NAMALWA (cell line): ENCODE results near the gene CERS1.
A peak's percentile ranks its signal among the peaks of the same experiment; 100 is the strongest.

Experiments
- DNase-seq: peaks from one replicate; pipeline ENCODE4 v3.0.0-alpha.2; 2015; ENCODE audit warnings: low spot score

The CERS1 gene

GRCh38 chr19:18839465-18840287 is 56.3 kb downstream of the CERS1 start:
- DNase-seq = no peak

- DNase-seq = no peak
Observed at GRCh38 chr19:18834644-18834984, 61.3 kb downstream of the CERS1 start.

DNA sequence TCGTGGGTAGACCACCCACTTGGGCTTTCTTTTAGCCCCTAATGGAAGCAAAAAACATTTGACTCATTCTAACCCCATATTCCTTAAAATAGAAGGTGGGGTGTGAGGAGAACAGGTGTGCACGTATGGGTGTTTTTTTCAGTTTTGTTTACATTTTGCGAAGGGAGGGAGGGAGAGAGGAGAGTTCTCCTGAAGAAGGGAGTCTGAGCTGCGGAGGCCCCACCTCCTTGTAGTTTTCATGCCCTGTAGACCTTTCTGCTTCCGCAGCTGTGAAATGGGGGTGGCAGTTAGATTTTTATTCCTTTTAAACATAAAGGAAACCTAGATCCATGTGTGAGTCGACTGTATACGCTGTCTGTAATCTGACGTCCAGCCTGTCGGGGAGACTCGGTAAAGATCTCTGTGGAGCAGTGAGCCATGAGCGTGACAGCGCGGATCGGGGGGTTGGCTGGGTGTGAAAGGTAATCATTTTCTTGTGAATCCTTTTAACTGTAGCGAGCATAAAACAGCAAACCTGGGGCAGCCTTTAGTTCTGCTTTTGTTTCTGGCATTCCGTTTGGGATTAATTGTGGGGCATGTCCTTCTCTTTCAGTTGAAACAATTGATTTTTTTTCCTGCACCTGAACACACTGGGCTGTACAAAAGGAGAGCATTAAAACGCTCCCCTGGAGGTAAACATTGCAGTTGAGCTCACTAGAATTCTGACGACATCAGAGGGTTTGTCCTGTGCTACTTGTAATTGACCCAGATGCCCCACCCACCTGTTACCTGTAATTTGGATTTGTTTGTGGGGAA is 61.9 kb downstream of the CERS1 start:
- DNase-seq = no peak

DNA sequence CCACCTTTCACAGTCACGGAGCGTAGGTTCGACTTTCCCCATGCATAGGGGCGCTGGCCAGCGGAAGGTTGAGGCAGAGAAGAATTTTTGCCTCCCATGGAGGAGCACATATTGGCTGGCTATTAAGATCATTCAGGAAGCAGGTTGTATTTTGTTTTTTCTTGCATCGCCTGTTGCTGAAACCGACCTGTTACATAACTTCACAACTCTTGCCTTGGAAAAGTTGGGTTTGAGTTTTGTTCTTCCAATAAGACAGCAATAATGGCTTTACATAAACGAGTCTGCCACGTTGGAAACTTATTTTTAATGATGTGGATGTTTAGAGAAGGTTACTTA is 62.8 kb downstream of the CERS1 start:
- peak; percentile 29 for DNase-seq

DNA sequence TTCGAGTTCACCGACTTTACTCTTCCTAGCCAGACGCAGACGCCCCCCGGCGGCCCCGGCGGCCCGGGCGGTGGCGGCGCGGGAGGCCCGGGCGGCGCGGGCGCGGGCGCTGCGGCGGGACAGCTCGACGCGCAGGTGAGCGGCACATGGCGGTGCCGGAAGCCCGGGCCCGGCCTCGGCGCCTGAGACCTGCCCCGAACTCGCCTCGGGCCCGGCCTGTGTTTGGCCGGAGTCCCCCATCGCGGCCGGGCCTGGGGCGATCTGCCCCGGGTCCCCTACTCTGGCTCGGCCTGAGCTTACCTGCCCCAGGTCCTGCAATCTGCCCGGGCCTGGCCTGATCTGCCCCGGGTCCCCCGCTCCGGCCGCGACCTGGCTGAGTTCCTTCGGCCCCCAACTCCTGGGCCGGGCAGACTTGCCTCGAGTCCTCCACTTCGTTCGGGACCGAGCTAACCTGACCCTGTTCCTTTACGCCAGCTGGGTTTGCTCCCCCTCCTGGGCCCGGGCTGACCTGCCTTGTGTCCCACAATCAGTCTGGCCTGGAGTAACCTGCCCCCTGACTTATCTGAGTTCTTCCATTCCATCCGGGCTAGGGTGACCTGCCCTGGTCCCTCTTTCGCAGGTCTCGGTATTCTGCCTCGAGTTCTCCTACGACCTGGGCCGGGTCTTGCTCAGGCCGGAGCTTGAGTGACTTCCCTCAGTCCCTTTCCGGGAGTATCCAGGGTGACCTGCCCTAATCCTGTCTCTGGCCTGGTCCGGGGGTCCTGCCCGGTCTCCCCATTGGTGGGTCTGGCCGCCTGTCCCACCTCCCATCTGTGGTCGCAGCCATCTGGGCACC is 63.4 kb downstream of the CERS1 start:
- peak; percentile 59 for DNase-seq

DNA sequence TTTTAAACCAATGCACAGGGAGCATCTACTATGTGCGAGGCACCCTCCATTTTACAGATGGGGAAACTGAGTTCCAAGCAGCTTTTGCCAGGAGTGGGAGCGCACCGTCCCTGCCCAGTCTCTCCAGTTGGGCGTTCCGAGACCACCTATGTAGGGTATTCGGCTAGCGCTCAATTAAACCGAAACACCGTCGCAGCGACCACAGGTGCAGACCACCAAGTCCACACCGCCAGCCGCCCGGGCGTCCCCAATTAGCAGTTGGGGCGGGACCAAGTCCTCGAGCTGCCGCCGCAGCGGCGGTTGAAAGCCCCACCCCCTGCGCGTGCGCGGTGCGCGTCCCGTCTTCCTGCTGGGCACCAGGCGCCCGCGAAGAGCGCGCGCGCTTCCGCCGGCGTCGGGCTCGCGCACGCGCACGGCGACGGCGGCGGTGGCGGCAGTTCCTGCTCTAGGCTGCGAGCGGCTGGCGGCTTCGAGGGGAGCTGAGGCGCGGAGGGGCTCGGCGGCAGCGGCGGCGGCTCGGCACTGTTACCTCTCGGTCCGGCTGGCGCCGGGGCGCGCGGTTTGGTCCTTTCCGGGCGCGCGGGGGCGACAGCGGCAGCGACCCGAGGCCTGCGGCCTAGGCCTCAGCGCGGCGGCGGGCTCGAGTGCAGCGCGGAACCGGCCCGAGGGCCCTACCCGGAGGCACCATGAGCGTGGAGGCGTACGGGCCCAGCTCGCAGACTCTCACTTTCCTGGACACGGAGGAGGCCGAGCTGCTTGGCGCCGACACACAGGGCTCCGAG is 64.2 kb downstream of the CERS1 start, which contains the start of gene UPF1:
TSS of gene UPF1 (plus strand) at position 436 of the 782 bp plus-strand sequence. CDS start at position 687, 251 bp downstream.
- DNase-seq = peak; percentile 96

DNA sequence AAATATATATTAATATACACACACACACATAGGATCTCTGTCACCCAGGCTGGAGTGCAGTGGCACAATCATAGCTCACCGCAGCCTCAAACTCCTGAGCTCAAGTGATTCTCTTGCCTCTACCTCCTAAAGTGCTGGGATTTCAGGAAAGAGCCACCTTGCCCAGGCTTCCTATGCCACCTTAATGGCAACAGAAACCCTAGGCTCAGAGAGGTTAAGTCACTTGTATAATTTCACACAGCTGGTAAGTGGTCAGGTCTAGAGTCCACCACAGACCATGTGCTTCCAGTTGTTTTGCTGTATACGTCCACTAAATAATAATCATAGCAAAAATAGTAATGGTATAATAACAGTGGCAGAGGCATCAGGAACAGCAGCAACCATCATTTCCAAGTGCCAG is 65.5 kb downstream of the CERS1 start:
- no peak for DNase-seq

GRCh38 chr19:18828786-18829185 is 67.2 kb downstream of the CERS1 start:
- DNase-seq = no peak
